KOPT-K1 (cell line): Measurements from ENCODE around the gene CFAP210.
"Not testable (repeated sequence)": the region's sequence is repeated elsewhere in the genome, so short reads cannot be mapped to it uniquely, and the experiment has no call there.

ENCODE experiments used
- H3K27ac ChIP-seq: fragments of 200-600 bp; sonication (generic); 2 replicates; pipeline ENCODE4 v1.5.1; 2016; ENCODE audit warnings: antibody characterized with exemption, mild to moderate bottlenecking, low read depth, low read length; ENCODE audit not compliant: poor library complexity, severe bottlenecking
- H3K36me3 ChIP-seq: fragments of 200-600 bp; sonication (generic); 2 replicates; pipeline ENCODE4 v1.5.1; 2017; ENCODE audit warnings: antibody characterized with exemption, mild to moderate bottlenecking, low read length, moderate library complexity; ENCODE audit not compliant: insufficient read depth
- H3K9me3 ChIP-seq: fragments of 200-600 bp; sonication (generic); 2 replicates; pipeline ENCODE4 v1.5.1; 2017; ENCODE audit warnings: antibody characterized with exemption, low read length, mild to moderate bottlenecking; ENCODE audit not compliant: insufficient read depth, poor library complexity, severe bottlenecking

The CFAP210 gene

DNA sequence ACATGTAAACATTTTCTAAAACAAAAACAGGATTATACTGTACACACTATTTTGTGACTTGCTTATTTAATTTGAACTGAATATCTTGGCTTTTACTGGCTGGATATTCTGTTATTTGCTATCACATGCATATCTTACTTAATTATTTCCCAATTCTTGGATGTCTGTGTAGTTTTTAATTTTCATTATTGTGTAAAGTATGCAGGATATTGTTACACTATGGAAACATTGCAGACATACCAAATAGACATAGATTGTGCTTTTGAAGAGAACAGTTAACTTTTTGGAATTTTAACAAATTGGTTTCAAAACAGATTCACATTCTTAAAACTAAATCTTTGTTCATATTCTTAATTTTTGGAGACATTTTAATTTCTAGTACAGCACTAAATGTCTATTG, 2.2 kb upstream of the CFAP210 start:
- Histone ChIP-seq H3K36me3 (peaks cover 11% of the 10 kb centered on the region), H3K9me3 (no peaks in the 10 kb centered on the region), H3K27ac (no peak overlapping the region)

DNA sequence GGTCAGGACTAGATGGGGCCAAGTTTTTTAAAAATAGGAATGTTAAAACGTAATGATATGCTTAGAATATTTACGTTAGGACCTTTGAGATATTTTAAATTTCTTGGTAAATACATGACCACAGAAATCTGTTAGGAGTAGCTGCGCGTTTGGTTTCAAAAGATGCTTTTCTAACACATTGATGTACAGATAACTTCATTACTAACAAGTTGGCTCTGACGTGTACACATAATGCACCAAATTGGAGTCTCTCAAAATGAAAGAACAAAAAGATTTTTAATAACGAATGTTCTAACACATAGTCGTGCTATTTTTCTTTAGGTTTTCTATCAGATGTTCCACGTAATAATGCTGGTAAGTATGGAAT, 672 bp upstream of the CFAP210 start:
- Histone ChIP-seq H3K36me3 (peaks cover 4% of the 10 kb centered on the region; the same call in 1 of the 2 replicates), H3K27ac (peak overlapping the region; percentile 63), H3K9me3 (peaks cover 2% of the 10 kb centered on the region)

DNA sequence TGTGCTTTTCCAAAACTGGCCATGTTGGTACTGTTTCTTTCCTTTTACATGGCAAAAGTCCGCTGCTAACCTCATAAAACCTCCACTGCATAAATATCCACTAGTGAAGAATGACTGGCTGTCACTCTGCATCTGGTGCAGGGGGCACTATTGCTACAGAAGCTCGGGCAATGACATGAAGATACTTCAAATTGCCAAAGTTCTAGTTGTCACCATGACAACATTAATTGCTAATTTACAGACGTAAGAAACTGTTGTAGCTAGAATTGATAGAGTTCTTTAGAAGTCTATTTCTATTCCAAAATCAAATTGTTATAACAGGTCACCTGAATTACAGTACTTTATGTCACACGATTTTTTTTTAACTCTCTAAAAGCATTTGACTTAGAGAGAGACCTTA, 845 bp downstream of the CFAP210 start:
- Histone ChIP-seq H3K27ac (no peak overlapping the region), H3K9me3 (peaks cover 12% of the 10 kb centered on the region), H3K36me3 (no peaks in the 10 kb centered on the region)

- peaks cover 18% of the 10 kb centered on the region for H3K9me3 ChIP-seq
- H3K36me3 ChIP-seq = no peaks in the 10 kb centered on the region
- H3K27ac ChIP-seq = no peak overlapping the region
Measured at GRCh38 chr2:169692718-169693117, 1.5 kb downstream of the CFAP210 start.

DNA sequence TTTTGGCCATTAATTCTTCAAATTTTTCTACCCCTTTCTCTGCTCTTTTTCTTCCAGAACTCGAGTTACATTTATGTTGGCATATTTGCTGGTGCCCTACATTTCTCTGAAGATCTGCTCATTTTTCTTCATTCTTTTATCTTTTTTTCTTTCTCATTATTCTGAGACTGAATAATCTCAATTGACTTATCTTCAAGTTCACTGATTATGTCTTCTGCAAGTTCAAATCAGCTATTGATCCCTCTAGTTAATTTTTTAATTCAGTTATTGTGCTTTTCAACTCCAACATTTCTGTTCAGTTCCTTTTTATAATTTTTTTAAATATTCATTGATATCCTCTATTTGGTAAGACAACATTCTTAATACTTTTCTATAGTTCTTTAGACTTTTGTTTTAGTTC, 3.2 kb downstream of the CFAP210 start:
- no peak overlapping the region for H3K27ac ChIP-seq
- H3K36me3 ChIP-seq = no peaks in the 10 kb centered on the region
- H3K9me3 ChIP-seq = peaks cover 18% of the 10 kb centered on the region

DNA sequence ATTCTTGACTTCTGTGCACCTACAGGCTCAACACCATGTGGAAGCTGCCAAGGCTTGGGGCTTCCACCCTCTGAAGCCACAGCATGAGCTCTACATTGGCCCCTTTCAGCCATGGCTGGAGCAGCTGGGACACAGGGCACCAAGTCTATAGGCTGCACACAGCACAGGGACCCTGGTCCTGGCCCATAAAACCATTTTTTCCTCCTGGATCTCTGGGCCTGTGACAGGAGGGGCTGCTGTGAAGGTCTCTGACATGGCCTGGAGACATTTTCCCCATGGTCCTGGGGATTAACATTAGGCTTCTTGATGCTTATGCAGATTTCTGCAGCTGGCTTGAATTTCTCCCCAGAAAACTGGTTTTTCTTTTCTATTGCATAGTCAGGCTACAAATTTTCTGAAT, 6.3 kb downstream of the CFAP210 start:
- H3K36me3 ChIP-seq, H3K27ac ChIP-seq: not testable (repeated sequence)
- peaks cover 18% of the 10 kb centered on the region for H3K9me3 ChIP-seq

DNA sequence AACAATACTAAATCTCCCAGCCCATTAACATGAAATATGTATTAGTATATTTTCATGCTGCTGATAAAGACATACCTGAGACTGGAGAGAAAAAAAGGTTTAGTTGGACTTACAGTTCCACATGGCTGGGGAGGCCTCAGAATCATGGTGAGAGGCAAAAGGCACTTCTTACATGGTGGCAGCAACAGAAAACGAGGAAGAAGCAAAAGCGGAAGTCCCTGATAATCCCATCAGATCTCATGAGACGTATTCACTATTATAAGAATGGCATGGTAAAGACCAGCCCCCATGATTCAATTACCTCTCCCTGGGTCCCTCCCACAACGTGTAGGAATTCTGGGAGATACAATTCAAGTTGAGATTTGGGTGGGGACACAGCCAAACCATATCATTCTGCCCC, 7.4 kb downstream of the CFAP210 start:
- H3K9me3 ChIP-seq = peaks cover 18% of the 10 kb centered on the region
- H3K27ac ChIP-seq, H3K36me3 ChIP-seq: not testable (repeated sequence)

DNA sequence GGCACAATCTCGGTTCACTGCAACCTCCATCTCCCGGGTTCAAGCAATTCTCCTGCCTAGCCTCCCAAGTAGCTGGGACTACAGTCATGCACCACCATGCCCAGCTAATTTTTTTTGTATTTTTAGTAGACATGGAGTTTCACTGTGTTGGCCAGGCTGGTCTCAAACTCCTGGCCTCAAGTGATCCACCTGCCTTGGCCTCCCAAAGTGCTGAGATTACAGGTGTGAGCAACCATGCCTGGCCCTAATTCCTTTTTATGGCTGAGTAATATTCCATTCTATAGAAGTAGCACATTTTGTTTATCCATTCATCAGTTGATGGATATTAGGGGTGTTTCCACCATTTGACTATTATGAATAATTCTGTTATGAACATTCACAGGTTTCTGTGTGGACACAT, 9.5 kb downstream of the CFAP210 start:
- H3K27ac ChIP-seq, H3K36me3 ChIP-seq: not testable (repeated sequence)
- H3K9me3 ChIP-seq = peaks cover 14% of the 10 kb centered on the region

DNA sequence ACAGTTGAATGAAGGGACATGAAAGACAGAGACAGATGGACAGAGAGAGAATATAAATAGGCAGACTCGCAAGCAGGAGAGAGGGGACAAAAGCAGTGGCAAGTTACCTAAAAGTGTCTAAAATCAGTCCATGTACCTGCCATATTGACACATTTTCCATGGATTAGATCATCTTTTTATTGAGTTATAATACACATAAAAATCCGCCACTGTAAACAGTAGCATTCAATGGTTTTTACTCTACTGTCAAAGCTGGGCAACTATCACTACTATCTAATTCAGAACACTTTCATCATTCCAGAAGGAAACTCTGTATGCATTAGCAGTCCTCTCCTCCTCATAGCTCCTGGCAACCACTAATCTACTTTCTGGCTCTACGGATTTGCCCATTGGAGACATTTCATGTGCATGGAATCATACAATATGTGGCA, 10.1 kb downstream of the CFAP210 start:
- Histone ChIP-seq H3K36me3 (no peaks in the 10 kb centered on the region), H3K27ac (no peak overlapping the region), H3K9me3 (peaks cover 11% of the 10 kb centered on the region)

GRCh38 chr2:169683425-169684134, 10.6 kb downstream of the CFAP210 start:
- peaks cover 8% of the 10 kb centered on the region for H3K9me3 ChIP-seq
- no peak overlapping the region for H3K27ac ChIP-seq
- no peaks in the 10 kb centered on the region for H3K36me3 ChIP-seq

DNA sequence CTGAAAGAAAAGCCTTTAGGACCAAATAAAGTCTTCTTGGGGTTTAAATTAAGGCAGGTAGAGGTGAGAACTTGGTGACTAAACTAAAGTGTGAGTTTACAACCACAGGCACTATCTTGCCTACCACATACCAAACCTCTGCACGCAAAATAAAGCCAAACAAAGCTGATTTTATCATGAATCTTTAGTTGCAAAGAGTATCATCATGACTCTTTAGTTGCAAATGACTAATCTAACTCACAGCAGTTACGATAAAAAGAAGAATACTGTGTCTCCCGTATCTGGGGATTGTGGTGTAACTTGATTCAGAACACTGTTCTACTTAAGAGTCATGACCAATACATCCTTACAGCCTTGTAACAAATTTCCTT, 11.2 kb downstream of the CFAP210 start:
- peaks cover 2% of the 10 kb centered on the region for H3K9me3 ChIP-seq
- no peaks in the 10 kb centered on the region for H3K36me3 ChIP-seq
- no peak overlapping the region for H3K27ac ChIP-seq

DNA sequence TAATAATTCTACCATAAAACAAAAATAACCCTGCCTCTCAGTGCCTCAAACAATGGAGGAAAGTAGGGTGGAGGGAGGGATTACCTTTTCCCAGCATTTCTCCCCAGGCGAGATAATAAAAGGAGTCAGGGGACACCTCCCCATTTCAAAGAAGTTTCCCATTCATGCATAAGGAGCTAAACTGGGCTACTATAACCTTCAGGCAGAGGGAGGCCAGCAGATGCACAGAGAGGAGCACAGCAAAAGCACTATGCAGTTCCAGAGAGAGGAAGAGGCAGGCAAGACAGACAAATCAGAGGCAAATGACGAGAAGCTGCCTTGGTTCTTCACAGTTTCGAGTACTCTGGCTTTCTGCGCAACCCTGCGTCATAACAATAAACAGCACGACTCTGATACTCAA, 17.4 kb downstream of the CFAP210 start:
- no peaks in the 10 kb centered on the region for H3K9me3 ChIP-seq
- no peaks in the 10 kb centered on the region for H3K36me3 ChIP-seq
- no peak overlapping the region for H3K27ac ChIP-seq

- Histone ChIP-seq H3K27ac (no peak overlapping the region), H3K36me3 (no peaks in the 10 kb centered on the region), H3K9me3 (no peaks in the 10 kb centered on the region)
Measured at GRCh38 chr2:169676357-169676756, 17.8 kb downstream of the CFAP210 start.

DNA sequence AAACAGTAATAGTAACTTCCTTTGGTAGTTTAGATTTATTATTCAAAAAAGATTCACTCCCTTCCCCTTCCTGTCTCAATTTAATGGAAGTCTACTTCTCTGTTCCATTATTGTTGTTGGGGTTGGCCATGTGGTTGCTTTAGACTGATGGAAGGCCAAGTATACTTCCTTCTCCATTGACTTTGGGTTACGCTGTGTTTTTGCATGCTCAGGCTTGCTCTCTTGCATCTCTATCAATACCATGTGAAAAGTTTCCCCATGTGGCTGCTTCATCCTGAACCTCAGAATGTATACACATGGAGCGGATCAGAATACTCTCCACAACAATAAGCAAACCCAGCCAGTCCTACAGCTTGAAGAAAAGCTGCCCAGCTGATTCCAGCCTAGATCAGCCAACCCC, 20.3 kb downstream of the CFAP210 start:
- no peak overlapping the region for H3K27ac ChIP-seq
- no peaks in the 10 kb centered on the region for H3K9me3 ChIP-seq
- H3K36me3 ChIP-seq = no peaks in the 10 kb centered on the region

- H3K27ac ChIP-seq = no peak overlapping the region
- H3K9me3 ChIP-seq = no peaks in the 10 kb centered on the region
- no peaks in the 10 kb centered on the region for H3K36me3 ChIP-seq
Measured at GRCh38 chr2:169673106-169673505, 21.1 kb downstream of the CFAP210 start.

GRCh38 chr2:169672406-169672805, 21.8 kb downstream of the CFAP210 start:
- Histone ChIP-seq H3K36me3 (no peaks in the 10 kb centered on the region), H3K27ac (no peak overlapping the region), H3K9me3 (no peaks in the 10 kb centered on the region)
